Rectal smooth muscle tissue (tissue), 1 donor: ENCODE measurements around the gene CAMK1D.

Source experiments
- H3K27ac ChIP-seq: one replicate; pipeline ENCODE4 v1.7.0; 2013; ENCODE audit warnings: low read depth, low read length, inconsistent platforms
- H3K27me3 ChIP-seq: one replicate; pipeline ENCODE4 v1.7.0; 2013; ENCODE audit warnings: low read length; ENCODE audit not compliant: control insufficient read depth, insufficient read depth
- H3K36me3 ChIP-seq: one replicate; pipeline ENCODE4 v1.7.0; 2013; ENCODE audit warnings: low read length; ENCODE audit not compliant: control insufficient read depth, insufficient read depth
- H3K4me1 ChIP-seq: one replicate; pipeline ENCODE4 v1.7.0; 2013; ENCODE audit warnings: low read length; ENCODE audit not compliant: control insufficient read depth, insufficient read depth
- H3K4me3 ChIP-seq: one replicate; pipeline ENCODE4 v1.7.0; 2013; ENCODE audit warnings: low read length
- H3K9ac ChIP-seq: one replicate; pipeline ENCODE4 v1.7.0; 2013; ENCODE audit warnings: low read length

CAMK1D gene

DNA sequence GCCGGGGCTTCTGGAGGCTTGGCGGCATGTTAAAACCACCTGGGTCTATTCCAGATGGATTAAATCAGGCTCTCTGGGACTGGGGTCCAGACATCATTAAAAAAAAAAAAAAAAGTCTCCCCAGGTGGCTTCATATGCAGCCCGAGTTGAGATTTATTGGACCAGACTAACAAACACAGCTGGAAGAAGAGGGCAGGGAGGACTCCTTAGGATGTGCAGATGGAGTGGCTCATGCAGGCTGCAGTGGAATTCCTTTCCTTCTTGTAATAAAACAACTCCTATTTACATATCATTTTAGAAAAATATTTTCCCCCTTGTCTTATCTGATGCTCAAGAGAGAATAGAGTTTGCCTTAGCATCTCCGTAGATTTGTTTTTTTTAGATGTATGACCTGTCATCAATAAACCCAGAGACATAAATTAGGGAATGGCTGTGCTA is 238.1 kb downstream of the CAMK1D start:
- H3K9ac ChIP-seq: no peak overlapping the region
- no peaks in the 10 kb centered on the region for H3K4me1 ChIP-seq
- no peaks in the 10 kb centered on the region for H3K36me3 ChIP-seq
- no peak overlapping the region for H3K4me3 ChIP-seq
- H3K27me3 ChIP-seq: no peaks in the 10 kb centered on the region
- H3K27ac ChIP-seq: no peak overlapping the region

DNA sequence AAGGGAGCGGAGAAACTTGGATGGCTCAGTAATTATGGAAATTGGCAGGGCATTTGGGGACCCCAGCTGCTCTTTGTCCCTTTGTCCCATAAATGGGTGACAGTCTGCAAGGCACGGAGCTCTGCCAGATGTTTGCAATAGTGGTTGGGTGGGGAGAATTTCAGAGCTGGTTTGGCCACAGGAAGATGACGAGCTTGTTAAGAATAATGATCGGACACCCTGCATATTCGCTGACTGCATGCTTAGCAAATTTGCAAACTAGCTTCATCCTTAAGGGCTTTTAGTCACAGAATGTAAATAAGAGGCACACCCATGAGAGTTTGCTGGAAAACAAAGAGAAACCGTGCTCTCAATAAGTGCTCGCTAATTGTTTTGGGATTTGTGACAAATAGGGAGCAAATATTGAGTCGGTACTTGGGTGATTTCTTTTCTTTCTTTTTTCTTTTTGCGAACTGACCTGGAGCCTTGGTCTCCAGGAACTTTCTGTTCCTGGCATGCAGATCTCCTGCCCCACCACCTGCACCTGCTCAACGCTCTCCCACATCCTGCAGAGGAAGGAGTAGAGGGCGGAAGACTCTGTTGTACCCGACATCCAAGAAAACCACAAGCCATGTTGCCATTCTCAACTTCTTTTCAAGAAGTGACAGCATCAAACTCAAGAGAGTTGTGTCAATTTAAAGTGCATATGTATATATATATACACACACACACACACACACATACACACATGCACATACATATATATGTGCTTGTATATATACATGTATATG is 238.9 kb downstream of the CAMK1D start:
- Histone ChIP-seq H3K27ac (no peak overlapping the region), H3K36me3 (no peaks in the 10 kb centered on the region), H3K4me3 (no peak overlapping the region), H3K9ac (no peak overlapping the region), H3K4me1 (no peaks in the 10 kb centered on the region), H3K27me3 (no peaks in the 10 kb centered on the region)

GRCh38 chr10:12589291-12589690 is 239.9 kb downstream of the CAMK1D start:
- Histone ChIP-seq H3K9ac (no peak overlapping the region), H3K27ac (no peak overlapping the region), H3K4me1 (no peaks in the 10 kb centered on the region), H3K4me3 (no peak overlapping the region), H3K27me3 (no peaks in the 10 kb centered on the region), H3K36me3 (no peaks in the 10 kb centered on the region)

DNA sequence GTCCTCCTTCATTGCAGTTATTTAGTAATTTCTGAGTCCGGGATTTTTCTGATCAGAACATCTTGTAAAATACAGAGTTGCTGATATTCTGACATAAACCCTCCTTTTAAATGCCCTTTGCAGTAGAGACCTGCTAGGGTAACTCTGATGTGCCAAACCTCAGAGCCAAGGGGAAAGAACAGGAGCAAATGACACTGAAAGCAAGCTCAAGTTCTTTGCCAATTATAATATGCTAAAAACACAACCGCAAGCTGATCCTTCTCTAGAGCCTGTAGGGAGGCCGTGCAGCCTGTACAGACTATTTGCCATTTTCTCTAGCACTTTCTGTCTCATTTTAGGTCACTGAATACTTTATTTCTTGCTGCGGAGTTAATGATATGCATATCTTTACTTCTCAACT is 240.4 kb downstream of the CAMK1D start:
- Histone ChIP-seq H3K27ac (no peak overlapping the region), H3K9ac (no peak overlapping the region), H3K36me3 (no peaks in the 10 kb centered on the region), H3K4me3 (no peak overlapping the region), H3K27me3 (no peaks in the 10 kb centered on the region), H3K4me1 (no peaks in the 10 kb centered on the region)

DNA sequence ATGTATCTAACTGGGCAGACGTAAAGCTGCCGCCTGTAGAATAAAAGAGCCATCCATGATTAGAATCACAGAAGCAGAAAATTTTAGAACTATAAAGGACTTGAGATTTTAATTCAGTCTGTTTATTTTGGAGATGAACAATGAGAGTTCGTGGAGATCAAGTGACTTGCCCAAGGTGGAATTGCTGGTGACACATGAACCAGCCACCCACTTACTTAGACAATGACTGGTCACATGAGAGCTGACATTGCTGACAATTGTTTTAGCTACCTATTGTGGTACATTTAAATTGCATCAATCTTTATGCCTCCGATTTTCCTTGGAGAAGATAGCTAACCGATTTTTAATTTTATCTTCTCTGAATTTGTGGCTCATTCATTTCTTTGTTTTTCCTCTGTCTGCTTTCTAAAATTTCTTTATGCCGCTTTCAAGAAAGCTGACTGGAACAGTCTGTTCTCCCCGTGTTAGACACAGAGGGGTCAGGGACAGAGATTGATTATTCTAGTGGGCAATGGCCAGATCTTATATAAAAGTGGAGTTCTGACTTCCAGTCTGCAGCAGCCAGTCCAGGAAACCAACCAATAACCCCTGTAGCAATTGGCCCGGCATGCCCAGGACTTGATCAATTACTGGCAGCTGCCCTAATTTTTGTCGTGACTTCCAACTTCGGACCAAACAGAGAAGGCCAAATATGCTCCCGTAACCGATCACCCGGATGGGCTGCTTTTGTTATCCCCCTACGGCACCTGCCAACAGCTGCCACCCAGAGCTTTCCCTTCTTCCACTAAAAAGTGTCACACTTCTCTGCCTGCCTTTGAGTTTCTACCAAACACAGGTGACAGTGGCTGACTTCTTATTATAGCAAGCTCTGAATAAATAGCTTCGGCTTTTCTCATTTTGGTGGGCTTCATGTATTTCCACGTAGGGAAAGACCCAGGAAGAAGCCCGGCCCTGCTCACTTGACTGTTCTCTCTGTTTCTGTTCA is 241.6 kb downstream of the CAMK1D start:
- Histone ChIP-seq H3K9ac (no peak overlapping the region), H3K27ac (no peak overlapping the region), H3K36me3 (no peaks in the 10 kb centered on the region), H3K4me3 (no peak overlapping the region), H3K27me3 (no peaks in the 10 kb centered on the region), H3K4me1 (no peaks in the 10 kb centered on the region)

DNA sequence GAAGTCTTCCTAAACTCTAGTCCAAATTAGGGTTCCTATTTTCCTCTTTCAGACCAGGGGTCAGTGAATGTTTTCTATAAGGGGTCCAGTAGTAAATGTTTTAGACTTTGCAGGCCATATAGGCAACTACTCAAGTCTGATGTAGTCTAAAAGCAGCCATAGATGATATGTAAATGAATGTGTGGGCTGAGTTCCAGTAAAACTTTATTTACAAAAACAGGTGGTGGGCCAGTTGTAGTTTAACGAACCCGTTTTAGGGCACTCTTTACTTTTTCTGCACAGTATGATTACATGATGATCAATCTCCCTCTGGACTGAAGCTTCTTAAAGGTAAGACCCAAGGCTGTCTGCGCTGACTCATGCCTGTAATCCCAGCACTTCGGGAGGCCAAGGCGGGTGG is 243.6 kb downstream of the CAMK1D start:
- Histone ChIP-seq H3K9ac (no peak overlapping the region), H3K27ac (no peak overlapping the region), H3K4me3 (no peak overlapping the region), H3K4me1 (no peaks in the 10 kb centered on the region), H3K27me3 (no peaks in the 10 kb centered on the region), H3K36me3 (no peaks in the 10 kb centered on the region)

DNA sequence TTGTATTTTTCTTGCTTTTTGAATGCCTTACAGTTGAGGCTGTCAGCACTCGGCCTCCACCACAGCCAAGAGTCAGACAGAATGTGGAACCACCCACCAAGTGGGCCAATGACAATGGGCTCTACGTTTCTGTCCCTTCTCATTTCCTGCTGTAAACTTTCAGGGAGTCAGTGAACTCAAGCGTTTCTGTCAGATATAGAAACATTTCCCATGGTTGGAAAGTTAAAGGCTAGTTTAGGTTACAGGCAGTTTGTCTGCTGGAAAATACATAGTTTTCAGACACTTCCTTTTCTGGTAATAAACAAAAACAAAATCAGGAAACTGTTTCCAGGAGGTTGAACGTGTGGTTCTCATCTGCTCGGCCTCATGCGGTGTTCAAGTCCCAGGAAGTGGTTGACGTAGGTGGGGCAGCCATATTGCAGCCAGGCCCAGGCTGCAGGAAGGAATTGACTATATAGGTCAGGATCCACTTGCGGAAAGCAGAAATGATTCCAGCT is 245.1 kb downstream of the CAMK1D start:
- no peaks in the 10 kb centered on the region for H3K4me1 ChIP-seq
- no peaks in the 10 kb centered on the region for H3K27me3 ChIP-seq
- no peak overlapping the region for H3K27ac ChIP-seq
- H3K4me3 ChIP-seq: no peak overlapping the region
- H3K36me3 ChIP-seq: no peaks in the 10 kb centered on the region
- no peak overlapping the region for H3K9ac ChIP-seq

GRCh38 chr10:12595936-12596576 is 246.7 kb downstream of the CAMK1D start:
- H3K4me3 ChIP-seq: no peak overlapping the region
- H3K27me3 ChIP-seq: no peaks in the 10 kb centered on the region
- no peaks in the 10 kb centered on the region for H3K4me1 ChIP-seq
- H3K27ac ChIP-seq: no peak overlapping the region
- H3K36me3 ChIP-seq: no peaks in the 10 kb centered on the region
- H3K9ac ChIP-seq: no peak overlapping the region

- H3K27me3 ChIP-seq: no peaks in the 10 kb centered on the region
- no peak overlapping the region for H3K27ac ChIP-seq
- no peaks in the 10 kb centered on the region for H3K4me1 ChIP-seq
- no peaks in the 10 kb centered on the region for H3K36me3 ChIP-seq
- no peak overlapping the region for H3K4me3 ChIP-seq
- no peak overlapping the region for H3K9ac ChIP-seq
These were observed 247.8 kb downstream of the CAMK1D start for GRCh38 chr10:12597176-12597575.

DNA sequence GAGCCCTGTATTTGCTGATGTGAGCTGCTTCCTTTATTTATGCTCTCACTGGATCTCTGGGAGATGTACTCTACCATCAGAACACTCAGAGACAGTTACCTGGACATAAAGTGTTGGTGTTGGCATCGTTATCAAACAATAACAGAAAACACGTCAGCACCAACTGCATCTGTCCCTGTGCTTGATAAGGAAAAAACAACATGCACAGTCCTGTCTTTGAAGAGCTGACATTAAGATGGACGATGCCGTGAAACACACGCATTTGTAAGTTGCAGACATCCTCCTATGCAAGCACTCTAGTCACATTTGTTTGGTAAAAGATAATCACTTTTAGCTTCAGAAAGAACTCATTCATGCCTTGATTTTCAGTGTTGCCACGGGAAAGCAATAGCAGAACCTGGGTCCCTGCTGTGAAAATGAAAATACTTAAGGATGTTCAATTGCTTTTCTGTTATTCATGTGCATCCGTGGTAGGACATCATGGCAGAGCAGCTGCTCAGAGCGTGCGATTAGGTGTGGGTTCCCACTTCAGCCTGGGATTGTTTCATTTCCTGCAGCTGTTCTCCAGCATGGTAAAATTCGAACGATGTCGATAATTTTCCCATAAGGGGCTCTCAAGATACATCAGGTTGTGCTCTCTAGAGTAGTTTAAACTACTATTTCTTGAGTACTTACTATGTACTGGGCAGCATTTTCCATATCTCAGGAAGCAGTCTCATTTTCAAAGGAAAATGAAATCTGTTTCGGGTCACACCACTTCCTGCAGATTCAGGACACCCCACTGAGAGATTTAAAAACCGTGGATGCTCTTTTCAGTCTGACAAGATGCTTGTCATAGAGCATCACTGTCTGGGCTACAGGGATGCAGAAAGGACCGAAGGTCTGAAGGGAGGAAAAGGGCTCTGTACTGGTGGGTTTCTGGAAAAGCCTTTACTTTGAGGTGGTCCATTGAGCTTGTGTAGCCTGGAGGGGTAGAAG is 248.7 kb downstream of the CAMK1D start:
- Histone ChIP-seq H3K9ac (no peak overlapping the region), H3K4me1 (no peaks in the 10 kb centered on the region), H3K27me3 (no peaks in the 10 kb centered on the region), H3K36me3 (no peaks in the 10 kb centered on the region), H3K4me3 (no peak overlapping the region), H3K27ac (no peak overlapping the region)

- Histone ChIP-seq H3K27me3 (no peaks in the 10 kb centered on the region), H3K36me3 (no peaks in the 10 kb centered on the region), H3K9ac (no peak overlapping the region), H3K4me1 (no peaks in the 10 kb centered on the region), H3K27ac (no peak overlapping the region), H3K4me3 (no peak overlapping the region)
These were observed 251.3 kb downstream of the CAMK1D start for GRCh38 chr10:12600652-12601051.
